Adipose tissue (tissue), 3 donors: ENCODE data around the gene RALB. TPM values are rescaled to one million over a fixed set of nuclear protein-coding genes. Genes with fewer than 3 reads are reported as not detected.
"Not testable (repeated sequence)": the region's sequence is repeated elsewhere in the genome, so short reads cannot be mapped to it uniquely, and the experiment has no call there.

ENCODE experiments used
- H3K27ac ChIP-seq: one replicate; pipeline ENCODE4 v1.5.1; 2013; ENCODE audit warnings: low read depth, low read length
- WGBS, 3 donors: extraction: QIAGEN DNeasy Blood & Tissue Kit; methylation state at CpG; one replicate each; pipeline ENCODE4 v1.1.7; 2013; 5-methylcytosine and 5-hydroxymethylcytosine counted together
- polyA plus RNA-seq, 3 donors: library from polyadenylated mRNA; stranded (reverse); fragments of 200-250 nt; gene quantifications; one replicate each; pipeline ENCODE4 v1.2.3, GENCODE V29; 2013
- donor health status: healthy with polysubstance abuse.
- donor health status: Bipolar disorder and iron deficiency.
- donor health status: healthy.

RALB gene
- polyA plus RNA-seq, 3 donors: 19.9 to 96.2 (median 54.0) TPM

GRCh38 chr2:120302301-120302700 lies 49.6 kb downstream of the RALB start:
- H3K27ac ChIP-seq: no peak overlapping the region
- WGBS, 3 donors: 88 to 90% (median 89%) methylated on average over 12 of the region's 12 CpGs

GRCh38 chr2:120303177-120303576 lies 50.5 kb downstream of the RALB start:
- no peak overlapping the region for H3K27ac ChIP-seq
- WGBS, 3 donors: 75 to 83% (median 79%) methylated on average over 6 of the region's 6 CpGs

- H3K27ac ChIP-seq: no peak overlapping the region
- 34 to 78% (median 76%) methylated on average over 6 of the region's 6 CpGs for WGBS, 3 donors
These were observed 52.6 kb downstream of the RALB start for GRCh38 chr2:120305296-120305695.

GRCh38 chr2:120305937-120306490 lies 53.4 kb downstream of the RALB start:
- H3K27ac ChIP-seq: no peak overlapping the region
- WGBS, 3 donors: 83 to 97% (median 86%) methylated on average over 5 of the region's 5 CpGs

GRCh38 chr2:120307482-120307881 lies 54.8 kb downstream of the RALB start:
- WGBS, 3 donors: 65 to 89% (median 76%) methylated on average over 7 of the region's 7 CpGs
- H3K27ac ChIP-seq: no peak overlapping the region

- 88 to 93% (median 93%) methylated on average over 16 of the region's 16 CpGs for WGBS, 3 donors
- H3K27ac ChIP-seq: no peak overlapping the region
These were observed 55.6 kb downstream of the RALB start for GRCh38 chr2:120308038-120308910.

- WGBS, 3 donors: 92 to 99% (median 95%) methylated on average over 6 of the region's 6 CpGs
- H3K27ac ChIP-seq: no peak overlapping the region
These were observed 57.5 kb downstream of the RALB start for GRCh38 chr2:120310136-120310535.

GRCh38 chr2:120310841-120311240 lies 58.2 kb downstream of the RALB start:
- 92 to 97% (median 96%) methylated on average over 8 of the region's 8 CpGs for WGBS, 3 donors
- H3K27ac ChIP-seq: not testable (repeated sequence)

GRCh38 chr2:120312076-120312475 lies 59.4 kb downstream of the RALB start:
- 77 to 93% (median 90%) methylated on average over 6 of the region's 6 CpGs for WGBS, 3 donors
- no peak overlapping the region for H3K27ac ChIP-seq

GRCh38 chr2:120312860-120313694 lies 60.4 kb downstream of the RALB start:
- no peak overlapping the region for H3K27ac ChIP-seq
- WGBS, 3 donors: 3 to 6% (median 5%) methylated on average over 38 of the region's 38 CpGs

- WGBS, 3 donors: 56 to 72% (median 68%) methylated on average over 36 to 39 of the region's 39 CpGs
- H3K27ac ChIP-seq: no peak overlapping the region
These were observed 61.3 kb downstream of the RALB start for GRCh38 chr2:120313695-120314615.

GRCh38 chr2:120314690-120315366 lies 62.2 kb downstream of the RALB start:
- H3K27ac ChIP-seq: no peak overlapping the region
- WGBS, 3 donors: 77 to 92% (median 79%) methylated on average over 19 of the region's 19 CpGs

- no peak overlapping the region for H3K27ac ChIP-seq
- 92 to 94% (median 94%) methylated on average over 17 of the region's 17 CpGs for WGBS, 3 donors
These were observed 62.8 kb downstream of the RALB start for GRCh38 chr2:120315367-120316033.

- H3K27ac ChIP-seq: no peak overlapping the region
- 90 to 95% (median 93%) methylated on average over 5 of the region's 5 CpGs for WGBS, 3 donors
These were observed 63.4 kb downstream of the RALB start for GRCh38 chr2:120316071-120316470.

GRCh38 chr2:120316528-120317179 lies 64.0 kb downstream of the RALB start:
- WGBS, 3 donors: 88 to 94% (median 93%) methylated on average over 14 to 15 of the region's 15 CpGs
- H3K27ac ChIP-seq: no peak overlapping the region

GRCh38 chr2:120317180-120317533 lies 64.5 kb downstream of the RALB start:
- H3K27ac ChIP-seq: no peak overlapping the region

- H3K27ac ChIP-seq: no peak overlapping the region
- WGBS, 3 donors: 77 to 88% (median 79%) methylated on average over 8 of the region's 8 CpGs
These were observed 65.3 kb downstream of the RALB start for GRCh38 chr2:120317916-120318315.
